IPS-15b (cell line): ENCODE measurements around the gene GREM2.

Source experiments
- H3K27me3 ChIP-seq: one replicate; pipeline ENCODE4 v1.6.1; 2013; ENCODE audit warnings: low read length; ENCODE audit not compliant: control insufficient read depth, insufficient read depth
- H3K36me3 ChIP-seq: one replicate; pipeline ENCODE4 v1.6.1; 2013; ENCODE audit warnings: low read length; ENCODE audit not compliant: control insufficient read depth, insufficient read depth
- H3K4me1 ChIP-seq: one replicate; pipeline ENCODE4 v1.6.1; 2013; ENCODE audit warnings: mild to moderate bottlenecking, low read length; ENCODE audit not compliant: control insufficient read depth, insufficient read depth
- H3K4me3 ChIP-seq: one replicate; pipeline ENCODE4 v1.5.1; 2013; ENCODE audit warnings: low read depth, low read length
- H3K9ac ChIP-seq: one replicate; pipeline ENCODE4 v1.6.1; 2013; ENCODE audit warnings: low read depth, mild to moderate bottlenecking, low read length
- H3K9me3 ChIP-seq: one replicate; pipeline ENCODE4 v1.6.1; 2013; ENCODE audit warnings: mild to moderate bottlenecking, low read length; ENCODE audit not compliant: control insufficient read depth, insufficient read depth

GREM2 gene

DNA sequence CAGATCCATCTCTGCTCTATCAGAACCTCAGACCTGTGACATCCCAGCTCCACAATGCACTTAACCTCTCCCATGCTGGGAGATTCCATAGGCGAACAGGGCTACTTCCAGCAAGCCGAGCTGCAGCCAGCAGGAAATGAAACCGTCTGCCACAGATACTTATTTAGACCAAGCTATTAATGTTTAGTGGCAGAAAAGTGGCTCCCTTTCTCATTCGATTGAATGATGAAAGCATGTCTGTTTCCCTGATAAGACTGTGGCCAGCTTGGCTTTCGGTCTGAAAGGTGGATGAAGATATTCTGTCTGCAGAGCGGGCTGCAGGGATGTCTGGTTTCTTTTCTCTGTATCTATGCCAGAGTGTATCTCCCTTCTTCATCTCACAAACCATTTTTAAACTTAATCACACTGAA lies 146.4 kb downstream of the GREM2 start:
- Histone ChIP-seq H3K36me3 (no peaks in the 10 kb centered on the region), H3K4me3 (no peak overlapping the region), H3K27me3 (no peaks in the 10 kb centered on the region), H3K9me3 (no peaks in the 10 kb centered on the region), H3K4me1 (peaks cover 4% of the 10 kb centered on the region), H3K9ac (no peak overlapping the region)

DNA sequence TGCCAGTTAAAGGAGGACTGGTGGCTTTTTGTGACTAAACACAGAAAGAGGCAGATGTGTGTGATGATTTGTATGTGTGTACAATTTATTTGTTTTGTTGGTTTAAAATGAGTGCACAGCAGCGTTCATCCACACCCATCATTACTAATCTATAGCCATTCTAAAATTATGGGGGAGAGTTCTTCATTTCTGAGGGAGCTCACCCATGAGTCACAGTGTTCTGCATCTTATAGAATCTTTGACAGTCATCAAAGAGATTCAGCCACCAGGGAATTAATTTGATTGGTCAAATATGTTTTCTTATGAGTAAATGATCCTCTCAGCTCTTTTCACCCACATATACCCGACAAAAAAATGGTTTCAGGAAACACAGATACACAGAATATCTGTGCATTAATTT lies 147.9 kb downstream of the GREM2 start:
- no peaks in the 10 kb centered on the region for H3K27me3 ChIP-seq
- no peaks in the 10 kb centered on the region for H3K36me3 ChIP-seq
- peaks cover 4% of the 10 kb centered on the region for H3K4me1 ChIP-seq
- no peak overlapping the region for H3K4me3 ChIP-seq
- H3K9me3 ChIP-seq, result no peaks in the 10 kb centered on the region
- no peak overlapping the region for H3K9ac ChIP-seq

DNA sequence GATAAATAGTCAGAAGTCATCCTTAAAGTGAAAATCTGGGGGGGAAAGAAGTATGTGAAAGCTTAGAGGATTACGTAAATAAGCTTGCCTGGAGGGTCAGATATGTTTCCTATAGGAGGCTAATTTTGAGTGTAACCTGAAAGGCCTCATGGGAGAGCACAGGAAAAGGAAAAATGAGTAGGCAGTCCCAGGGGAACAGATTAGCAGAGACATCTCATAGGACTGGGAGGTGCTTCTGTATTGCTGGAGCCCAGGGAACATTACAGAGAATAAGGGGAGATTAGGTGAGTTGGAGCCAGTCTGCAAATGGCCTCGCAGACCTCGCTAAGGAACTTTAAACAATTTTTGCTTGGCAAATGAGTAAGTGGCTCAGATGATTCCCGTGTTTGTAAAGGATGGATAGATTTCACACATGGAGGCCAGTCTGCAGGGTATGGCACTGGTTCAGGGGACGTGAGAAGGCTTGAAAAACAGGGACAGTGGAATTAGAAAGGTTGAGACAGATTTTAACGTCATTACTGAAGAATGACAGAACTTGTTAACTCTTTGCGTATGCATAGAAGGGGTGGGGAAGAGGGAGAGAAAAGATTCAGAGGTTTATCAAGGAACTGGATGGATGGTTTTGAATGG lies 149.1 kb downstream of the GREM2 start:
- Histone ChIP-seq H3K27me3 (no peaks in the 10 kb centered on the region), H3K9me3 (no peaks in the 10 kb centered on the region), H3K4me3 (no peak overlapping the region), H3K9ac (no peak overlapping the region), H3K4me1 (peaks cover 4% of the 10 kb centered on the region), H3K36me3 (no peaks in the 10 kb centered on the region)

DNA sequence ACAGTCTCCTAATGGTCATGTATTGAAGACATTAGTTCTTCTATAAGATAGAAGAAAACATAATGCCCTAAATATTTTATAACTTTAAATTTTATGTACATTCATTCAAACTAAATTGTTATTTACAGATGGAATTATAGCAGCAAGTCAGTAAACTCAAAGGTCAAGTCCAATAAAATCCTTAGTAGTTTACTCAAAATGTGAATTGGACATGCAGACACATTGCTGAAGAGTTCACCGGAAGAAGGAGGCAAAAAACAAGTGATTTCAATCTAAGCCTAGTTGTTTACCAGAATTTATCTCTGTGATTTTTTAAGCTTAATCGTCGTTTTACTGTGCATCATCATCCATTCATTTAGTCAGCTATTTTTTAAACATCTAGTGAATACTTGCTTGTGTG lies 149.7 kb downstream of the GREM2 start:
- no peak overlapping the region for H3K4me3 ChIP-seq
- H3K27me3 ChIP-seq, result no peaks in the 10 kb centered on the region
- peaks cover 4% of the 10 kb centered on the region for H3K4me1 ChIP-seq
- no peaks in the 10 kb centered on the region for H3K9me3 ChIP-seq
- H3K36me3 ChIP-seq, result no peaks in the 10 kb centered on the region
- no peak overlapping the region for H3K9ac ChIP-seq

DNA sequence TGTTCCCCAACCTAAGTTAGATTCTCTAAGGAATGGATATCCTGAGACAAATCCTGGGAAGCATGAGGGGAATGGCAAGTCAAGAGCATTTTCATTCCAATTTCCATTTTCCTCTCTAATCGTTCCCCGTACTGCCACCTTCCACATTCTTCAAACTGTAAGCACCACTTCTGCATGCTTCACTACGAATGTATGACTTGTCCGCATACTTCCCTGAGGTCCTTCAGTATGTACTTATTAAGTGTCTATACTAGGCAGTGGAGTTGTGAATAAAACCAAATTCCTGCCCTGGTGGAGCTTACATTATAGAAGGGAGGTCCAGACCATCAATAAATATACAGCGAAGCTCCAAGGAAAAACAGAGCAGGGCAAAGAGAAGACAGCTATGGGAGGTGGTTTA lies 154.8 kb downstream of the GREM2 start:
- no peaks in the 10 kb centered on the region for H3K9me3 ChIP-seq
- no peaks in the 10 kb centered on the region for H3K27me3 ChIP-seq
- H3K4me1 ChIP-seq, result no peaks in the 10 kb centered on the region
- no peak overlapping the region for H3K9ac ChIP-seq
- no peaks in the 10 kb centered on the region for H3K36me3 ChIP-seq
- no peak overlapping the region for H3K4me3 ChIP-seq

DNA sequence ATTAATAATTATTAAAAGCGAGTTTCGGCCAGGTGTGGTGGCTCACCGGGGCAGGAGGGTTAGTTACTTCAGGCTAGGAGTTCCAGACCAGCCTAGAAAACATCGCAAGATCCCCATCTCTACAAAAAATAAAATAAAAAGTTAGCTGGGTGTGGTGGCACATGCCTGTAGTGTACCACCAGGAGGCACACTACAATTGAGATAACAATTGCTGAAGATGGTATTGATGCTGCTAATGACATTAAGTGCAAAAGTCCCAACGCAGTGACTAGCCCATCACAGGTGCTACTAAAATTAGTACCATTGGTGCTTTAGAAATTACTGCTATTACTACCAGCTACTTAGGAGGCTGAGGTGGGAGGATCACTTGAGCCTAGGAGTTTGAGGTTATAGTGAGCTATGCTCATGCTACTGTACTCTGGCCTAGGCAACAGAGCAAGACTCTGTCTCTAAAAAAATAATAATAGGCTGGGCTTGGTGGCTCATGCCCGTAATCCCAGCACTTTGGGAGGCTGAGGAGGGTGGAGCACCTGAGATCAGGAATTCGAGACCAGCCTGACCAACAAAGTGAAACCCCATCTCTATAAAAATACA lies 156.6 kb downstream of the GREM2 start:
- H3K9me3 ChIP-seq, result no peaks in the 10 kb centered on the region

DNA sequence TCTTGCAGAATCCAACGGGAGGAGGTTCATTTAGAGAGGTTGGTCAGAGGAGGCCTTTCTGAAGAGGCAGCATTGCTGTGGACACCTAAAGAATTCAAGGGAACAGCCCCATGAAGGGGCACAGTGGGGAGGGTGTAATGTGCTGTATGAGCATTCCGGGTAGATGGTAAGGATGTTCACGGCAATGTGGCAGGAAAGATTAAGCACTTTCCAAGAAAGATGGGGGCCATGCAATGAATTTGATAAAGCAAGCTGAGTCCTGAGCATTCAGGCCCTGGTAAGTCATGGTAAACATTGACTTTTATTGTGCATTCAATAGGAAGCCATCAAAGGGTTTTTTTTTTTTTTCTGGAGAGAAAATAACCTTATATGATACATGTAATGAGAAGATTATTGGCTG lies 166.6 kb downstream of the GREM2 start:
- Histone ChIP-seq H3K4me1 (no peaks in the 10 kb centered on the region), H3K9ac (no peak overlapping the region), H3K36me3 (no peaks in the 10 kb centered on the region), H3K9me3 (no peaks in the 10 kb centered on the region), H3K27me3 (no peaks in the 10 kb centered on the region), H3K4me3 (no peak overlapping the region)

More for the DNA sequence above, 156.6 kb downstream of the GREM2 start:
- Histone ChIP-seq H3K9ac (no peak overlapping the region), H3K27me3 (no peaks in the 10 kb centered on the region), H3K4me3 (no peak overlapping the region), H3K4me1 (no peaks in the 10 kb centered on the region), H3K36me3 (no peaks in the 10 kb centered on the region)

DNA sequence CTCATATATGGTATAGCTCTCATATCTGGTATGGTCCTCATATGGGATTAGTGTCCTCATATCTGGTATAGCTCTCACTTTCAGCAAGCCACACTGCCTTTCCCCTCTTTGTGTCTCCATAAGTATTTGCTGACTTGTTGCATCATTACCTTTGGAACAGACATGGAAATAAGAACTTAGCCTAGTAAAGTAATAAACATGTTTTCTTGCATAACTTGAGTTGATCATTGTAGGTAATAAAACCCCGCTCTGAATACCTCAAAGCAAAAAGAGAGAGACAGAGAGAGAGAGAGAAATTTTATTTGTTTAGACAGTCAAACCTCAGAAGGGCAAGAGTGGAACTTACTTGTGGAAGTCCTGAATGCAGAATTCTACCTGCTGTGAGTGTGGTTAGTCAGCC lies 170.3 kb downstream of the GREM2 start:
- Histone ChIP-seq H3K27me3 (no peaks in the 10 kb centered on the region), H3K9me3 (no peaks in the 10 kb centered on the region), H3K36me3 (no peaks in the 10 kb centered on the region), H3K9ac (no peak overlapping the region), H3K4me1 (no peaks in the 10 kb centered on the region), H3K4me3 (no peak overlapping the region)
